GM19025 (cell line): ENCODE data around the gene IFT80.
"Not testable (repeated sequence)": the region's sequence is repeated elsewhere in the genome, so short reads cannot be mapped to it uniquely, and the experiment has no call there.

Source experiments
- ATAC-seq: cut with Tn5 transposase; IDR thresholded peaks from one replicate; pipeline ENCODE4 v1.9.1; 2021; ENCODE audit warnings: mild to moderate bottlenecking, low read depth, moderate library complexity; ENCODE audit not compliant: unreplicated experiment

IFT80 gene

DNA sequence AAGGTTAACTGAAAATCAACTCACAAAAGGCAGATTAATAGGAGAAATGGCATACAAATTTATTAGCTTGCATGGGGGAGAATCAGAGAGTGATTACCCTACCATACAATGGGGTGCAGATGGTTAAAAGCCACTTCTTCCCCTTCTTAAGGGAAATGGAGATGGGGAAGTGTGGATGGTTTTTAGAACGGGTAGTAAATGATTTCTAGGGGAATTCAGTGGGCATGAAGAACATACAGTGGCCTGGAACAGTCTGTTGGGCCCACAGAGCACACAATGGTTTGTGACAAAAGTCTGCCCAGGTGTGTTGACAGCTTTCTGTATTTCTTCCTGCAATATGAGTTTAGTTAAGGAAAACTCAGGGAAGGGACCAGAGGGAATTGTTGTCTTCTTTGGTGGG, 112.8 kb downstream of the IFT80 start:
- no peak for ATAC-seq

GRCh38 chr3:160280836-160281235, 118.2 kb downstream of the IFT80 start:
- ATAC-seq = no peak

- no peak for ATAC-seq
Measured at GRCh38 chr3:160279657-160280056, 119.4 kb downstream of the IFT80 start.

- ATAC-seq = no peak
Measured at GRCh38 chr3:160278210-160278609, 120.8 kb downstream of the IFT80 start.

- ATAC-seq = no peak
Measured at GRCh38 chr3:160265088-160265487, 133.9 kb downstream of the IFT80 start.

- ATAC-seq = no peak
Measured at GRCh38 chr3:160260587-160261270, 138.3 kb downstream of the IFT80 start.

DNA sequence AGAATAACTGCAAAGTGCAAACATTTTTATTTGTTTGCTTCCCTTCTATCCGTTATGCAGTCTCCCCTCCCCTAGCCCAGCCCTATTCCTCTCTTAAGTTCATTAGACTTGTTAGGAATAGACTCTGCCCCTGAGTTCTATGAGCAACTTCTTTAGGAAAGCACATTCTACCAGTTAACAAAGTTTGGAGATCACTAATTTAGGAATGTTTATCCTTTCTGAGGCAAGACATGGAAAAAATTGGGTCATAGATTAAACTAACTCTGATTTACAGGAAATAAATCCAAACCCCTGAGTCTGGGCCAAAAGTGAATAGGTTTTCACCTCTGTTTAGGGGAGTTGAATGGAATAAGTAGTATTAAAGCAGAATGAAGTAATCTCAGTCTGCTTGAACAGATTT, 139.4 kb downstream of the IFT80 start:
- ATAC-seq = no peak

- no peak for ATAC-seq
Measured at GRCh38 chr3:160257606-160258005, 141.4 kb downstream of the IFT80 start.

DNA sequence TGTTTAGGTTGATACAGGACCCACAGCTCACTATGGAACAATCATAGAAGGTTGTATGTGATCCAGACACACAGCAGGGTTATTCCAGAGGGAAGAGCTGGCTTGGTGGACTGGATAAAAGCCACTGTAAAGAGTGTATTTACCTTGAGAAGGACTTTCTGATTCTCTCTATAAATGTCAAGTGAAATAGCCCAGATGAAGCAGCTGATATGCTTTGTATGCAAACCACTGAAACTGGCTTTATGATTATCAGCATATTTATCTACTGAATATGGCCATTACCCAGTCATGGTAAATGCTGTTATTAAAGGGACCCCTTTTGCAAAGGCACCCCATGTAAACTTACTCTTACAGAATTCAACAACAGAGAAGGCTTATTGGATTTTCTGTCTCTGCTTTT, 145.7 kb downstream of the IFT80 start:
- ATAC-seq = no peak

- ATAC-seq = no peak
Measured at GRCh38 chr3:160247766-160248165, 151.3 kb downstream of the IFT80 start.

- ATAC-seq = no peak
Measured at GRCh38 chr3:160245261-160245800, 153.7 kb downstream of the IFT80 start.

DNA sequence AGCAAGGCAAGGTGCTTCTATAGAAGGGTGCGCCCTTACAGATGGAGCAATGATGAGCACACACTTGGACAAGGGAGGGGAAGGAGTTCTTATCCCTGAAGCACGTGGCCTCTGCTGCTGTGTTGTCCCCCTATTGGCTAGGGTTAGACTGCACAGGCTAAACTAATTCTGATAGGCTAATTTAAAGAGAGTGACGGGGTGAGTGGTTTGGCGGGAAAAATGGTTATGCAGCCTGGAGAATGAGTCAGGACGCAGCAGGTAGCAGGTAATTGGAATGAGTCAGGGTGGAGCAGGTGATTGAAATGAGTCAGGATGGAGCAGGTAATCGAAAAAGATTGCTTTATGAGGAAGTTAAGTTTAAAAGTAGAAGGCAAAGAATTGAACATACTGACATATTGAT, 158.3 kb downstream of the IFT80 start:
- ATAC-seq = not testable (repeated sequence)

GRCh38 chr3:160232014-160232413, 167.0 kb downstream of the IFT80 start:
- ATAC-seq = no peak

GRCh38 chr3:160227419-160227818, 171.6 kb downstream of the IFT80 start:
- no peak for ATAC-seq

DNA sequence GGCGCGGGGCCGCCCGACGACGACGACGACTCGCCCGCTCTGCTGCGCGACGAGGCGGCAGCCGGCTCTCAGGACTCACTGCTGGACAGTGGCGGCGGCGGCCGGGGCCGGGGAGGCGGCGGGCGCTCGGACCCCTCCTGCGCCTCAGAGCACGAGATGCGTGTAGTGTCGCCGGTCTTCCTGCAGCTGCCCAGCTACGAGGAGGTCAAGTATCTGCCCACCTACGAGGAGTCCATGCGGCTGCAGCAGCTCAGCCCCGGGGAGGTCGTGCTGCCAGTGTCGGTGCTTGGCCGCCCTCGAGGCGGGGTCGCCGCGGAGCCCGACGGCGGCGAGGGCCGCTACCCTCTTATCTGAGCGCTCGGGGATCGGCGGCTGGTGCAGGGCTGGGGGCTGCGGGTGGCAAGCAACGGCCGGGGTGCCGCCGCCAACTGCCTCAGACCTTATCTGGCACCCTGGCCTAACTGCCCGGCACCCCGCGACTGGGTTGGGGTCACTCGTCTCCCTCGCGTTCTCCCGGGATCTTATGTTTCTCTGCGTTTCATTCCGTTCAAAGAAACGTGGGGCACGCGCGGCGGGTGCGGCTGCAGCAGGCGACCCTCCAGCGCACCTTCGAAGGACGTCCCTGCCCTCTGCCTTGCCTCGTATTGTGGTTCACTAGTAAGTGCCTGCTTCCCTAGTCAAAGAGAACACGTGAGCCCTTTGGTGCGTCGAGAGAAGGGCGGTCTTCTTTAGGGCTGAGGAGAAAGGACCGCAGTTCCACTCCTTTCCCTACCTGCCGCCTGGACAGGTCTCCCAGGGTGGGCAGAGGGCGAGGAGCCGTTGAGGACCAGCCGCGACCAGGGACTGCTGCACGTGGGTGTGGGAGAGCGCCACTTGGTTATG, 172.8 kb downstream of the IFT80 start:
- ATAC-seq = peak; percentile 18

GRCh38 chr3:160225176-160226025, 173.6 kb downstream of the IFT80 start, which contains the start of gene C3orf80:
TSS of gene C3orf80 (plus strand) at chr3:160225422. CDS start at chr3:160225636, 214 bp downstream.
- ATAC-seq = peak; percentile 76

- no peak for ATAC-seq
Measured at GRCh38 chr3:160224811-160225175, 174.2 kb downstream of the IFT80 start.

DNA sequence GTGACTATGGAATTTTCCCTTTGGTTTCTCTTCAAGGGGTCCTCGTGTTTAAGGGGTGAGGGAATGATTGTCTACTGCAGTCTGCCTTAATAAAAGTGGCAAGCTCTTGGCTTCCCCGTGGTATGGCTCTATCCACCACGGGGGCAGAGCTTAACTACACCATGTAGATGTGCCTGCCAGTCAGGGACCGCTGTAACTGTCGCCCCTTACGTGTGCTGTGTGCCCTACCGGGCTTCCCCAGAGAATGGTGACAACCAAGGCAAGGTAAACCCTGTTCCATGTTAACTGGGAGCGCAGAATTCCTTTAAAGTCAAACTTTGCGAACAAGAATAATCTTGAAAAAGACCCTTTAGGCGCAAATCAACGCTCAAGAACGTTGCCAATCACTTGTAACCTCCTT, 174.8 kb downstream of the IFT80 start:
- no peak for ATAC-seq

- ATAC-seq = no peak
Measured at GRCh38 chr3:160221019-160221418, 178.0 kb downstream of the IFT80 start.

DNA sequence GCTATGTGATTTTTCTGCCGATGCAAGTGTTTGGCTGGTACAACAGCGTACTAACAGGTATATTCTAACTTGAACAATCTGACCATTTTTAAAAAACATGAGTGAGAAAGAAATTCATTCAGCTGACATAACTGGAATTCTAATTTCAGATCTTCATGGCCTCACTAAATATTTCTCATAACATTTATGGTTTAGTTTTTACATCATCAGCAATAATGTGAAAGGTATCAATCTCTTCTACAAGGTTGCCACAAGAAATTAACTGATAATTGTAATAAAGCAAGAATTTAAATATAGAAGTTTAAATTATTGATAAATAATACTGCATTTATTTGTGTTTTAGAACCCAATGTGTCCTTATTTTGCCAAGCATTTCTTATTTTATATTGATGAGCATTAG, 179.0 kb downstream of the IFT80 start:
- no peak for ATAC-seq

DNA sequence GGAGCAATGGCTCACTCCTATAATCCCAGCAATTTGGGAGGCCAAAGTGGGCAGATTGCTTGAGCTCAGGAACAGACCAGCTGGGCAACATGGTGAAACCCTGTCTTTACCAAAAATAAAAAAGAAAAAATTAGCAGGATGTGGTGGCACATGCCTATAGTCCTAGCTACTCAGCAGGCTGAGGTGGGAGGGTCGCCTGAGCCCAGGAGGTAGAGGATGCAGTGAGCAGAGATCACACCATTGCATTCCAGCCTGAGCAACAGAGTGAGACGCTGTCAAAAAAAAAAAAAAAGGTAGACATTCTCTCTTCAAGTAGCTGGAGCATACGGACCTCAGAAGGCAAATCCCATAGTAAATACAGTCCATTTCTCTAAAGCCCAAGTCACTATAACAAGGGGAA, 180.9 kb downstream of the IFT80 start:
- ATAC-seq = no peak
